Measurements from ENCODE around the gene XXYLT1. TPM values are rescaled to one million over a fixed set of nuclear protein-coding genes. Genes with fewer than 3 reads are reported as not detected.

Gene XXYLT1
- total RNA-seq, 1 experiment from 2014 or later, result 10.9 TPM

DNA sequence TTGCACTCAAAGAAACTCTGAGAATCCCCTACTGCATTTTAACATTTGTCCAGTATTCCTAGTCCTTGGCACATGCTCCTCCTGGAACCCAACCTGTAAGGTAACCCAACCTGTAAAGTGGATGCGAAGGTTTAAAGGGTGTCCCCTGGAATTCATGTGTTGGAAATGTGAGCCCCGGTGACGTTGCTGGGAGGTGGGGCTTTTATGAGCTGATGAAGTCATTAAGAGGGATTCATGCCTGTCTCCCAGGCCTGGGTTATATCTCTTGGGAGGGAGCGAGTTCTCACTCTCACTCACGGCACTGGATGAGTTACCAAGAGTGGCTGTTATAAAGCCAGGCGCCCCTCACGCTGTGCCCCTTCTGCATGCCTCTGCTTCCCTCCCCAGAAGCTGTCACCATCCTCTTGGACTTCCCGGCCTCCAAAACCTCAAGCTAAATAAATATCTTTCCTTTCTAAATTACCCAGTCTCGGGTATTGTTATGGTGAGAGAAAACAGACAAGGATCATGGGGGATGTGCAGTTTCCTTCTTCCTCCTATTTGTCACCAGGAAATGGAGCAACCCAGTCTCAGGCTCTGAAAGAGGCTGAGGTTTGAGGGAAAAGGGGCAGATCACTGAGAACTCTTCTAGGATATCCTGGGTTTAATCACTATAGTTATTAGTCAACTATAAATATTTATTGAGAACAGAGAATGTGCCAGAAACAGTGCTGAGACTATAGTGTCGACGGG lies 7.6 kb downstream of the XXYLT1 start:
- ATAC-seq, result no peak

More for the DNA sequence above, 7.6 kb downstream of the XXYLT1 start:
- Histone ChIP-seq H3K9me3 (ENCODE audit: control insufficient read depth in 1 of 2, insufficient read depth in 1 of 2, low read depth in 1 of 2, low read length in 2 of 2) (no peaks in the 10 kb centered on the region), H3K79me2 (ENCODE audit: insufficient read depth, low read length) (peaks cover 22% of the 10 kb centered on the region), H3K9ac (ENCODE audit: low read length) (no peak overlapping the region), H3K9me2 (ENCODE audit: insufficient read depth) (no peaks in the 10 kb centered on the region), H4K20me1 (ENCODE audit: insufficient read depth) (no peaks in the 10 kb centered on the region), H3K36me3 (ENCODE audit: control insufficient read depth in 1 of 2, insufficient read depth in 2 of 2, low read length in 2 of 2) (0 out of 4 replicates have a peak, but pooled peaks cover 0 to 5% of the 10 kb centered on the region in 2 experiments), H3K27me3 (ENCODE audit: insufficient read depth, low read length) (no peaks in the 10 kb centered on the region), H3K4me2 (ENCODE audit: low read length) (no peak overlapping the region), H3K4me3 (replicated peaks in 1 of 2; ENCODE audit: low read depth in 1 of 2, low read length in 2 of 2) (no peak overlapping the region), H3K4me1 (ENCODE audit: control insufficient read depth in 1 of 2, insufficient read depth in 2 of 2, low read length in 2 of 2) (peaks cover 11 to 25% of the 10 kb centered on the region in 2 experiments), H2AFZ (ENCODE audit: low read depth, low read length, poor library complexity, severe bottlenecking) (no peak overlapping the region), H3K27ac (ENCODE audit: low read depth, low read length) (no peak overlapping the region)
- BruUV-seq (replicated peaks), result no TSS peak
- no peak for TF ChIP-seq POLR2AphosphoS5 (IDR thresholded peaks at IDR 0.05; ENCODE audit: low read depth, low read length)
- no peak for TF ChIP-seq RAD21 (IDR thresholded peaks at IDR 0.05; ENCODE audit: low read depth)
- TF ChIP-seq, protein P1, sequence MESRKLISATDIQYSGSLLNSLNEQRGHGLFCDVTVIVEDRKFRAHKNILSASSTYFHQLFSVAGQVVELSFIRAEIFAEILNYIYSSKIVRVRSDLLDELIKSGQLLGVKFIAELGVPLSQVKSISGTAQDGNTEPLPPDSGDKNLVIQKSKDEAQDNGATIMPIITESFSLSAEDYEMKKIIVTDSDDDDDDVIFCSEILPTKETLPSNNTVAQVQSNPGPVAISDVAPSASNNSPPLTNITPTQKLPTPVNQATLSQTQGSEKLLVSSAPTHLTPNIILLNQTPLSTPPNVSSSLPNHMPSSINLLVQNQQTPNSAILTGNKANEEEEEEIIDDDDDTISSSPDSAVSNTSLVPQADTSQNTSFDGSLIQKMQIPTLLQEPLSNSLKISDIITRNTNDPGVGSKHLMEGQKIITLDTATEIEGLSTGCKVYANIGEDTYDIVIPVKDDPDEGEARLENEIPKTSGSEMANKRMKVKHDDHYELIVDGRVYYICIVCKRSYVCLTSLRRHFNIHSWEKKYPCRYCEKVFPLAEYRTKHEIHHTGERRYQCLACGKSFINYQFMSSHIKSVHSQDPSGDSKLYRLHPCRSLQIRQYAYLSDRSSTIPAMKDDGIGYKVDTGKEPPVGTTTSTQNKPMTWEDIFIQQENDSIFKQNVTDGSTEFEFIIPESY (IDR thresholded peaks at IDR 0.05; ENCODE audit: extremely low read depth, insufficient replicate concordance, low read length), result no peak
- TF ChIP-seq, protein P2, sequence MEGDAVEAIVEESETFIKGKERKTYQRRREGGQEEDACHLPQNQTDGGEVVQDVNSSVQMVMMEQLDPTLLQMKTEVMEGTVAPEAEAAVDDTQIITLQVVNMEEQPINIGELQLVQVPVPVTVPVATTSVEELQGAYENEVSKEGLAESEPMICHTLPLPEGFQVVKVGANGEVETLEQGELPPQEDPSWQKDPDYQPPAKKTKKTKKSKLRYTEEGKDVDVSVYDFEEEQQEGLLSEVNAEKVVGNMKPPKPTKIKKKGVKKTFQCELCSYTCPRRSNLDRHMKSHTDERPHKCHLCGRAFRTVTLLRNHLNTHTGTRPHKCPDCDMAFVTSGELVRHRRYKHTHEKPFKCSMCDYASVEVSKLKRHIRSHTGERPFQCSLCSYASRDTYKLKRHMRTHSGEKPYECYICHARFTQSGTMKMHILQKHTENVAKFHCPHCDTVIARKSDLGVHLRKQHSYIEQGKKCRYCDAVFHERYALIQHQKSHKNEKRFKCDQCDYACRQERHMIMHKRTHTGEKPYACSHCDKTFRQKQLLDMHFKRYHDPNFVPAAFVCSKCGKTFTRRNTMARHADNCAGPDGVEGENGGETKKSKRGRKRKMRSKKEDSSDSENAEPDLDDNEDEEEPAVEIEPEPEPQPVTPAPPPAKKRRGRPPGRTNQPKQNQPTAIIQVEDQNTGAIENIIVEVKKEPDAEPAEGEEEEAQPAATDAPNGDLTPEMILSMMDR (IDR thresholded peaks at IDR 0.05 in 2 of 3, conservative IDR thresholded peaks at IDR 0.05 in 1 of 3; ENCODE audit: borderline replicate concordance in 1 of 3, insufficient read depth in 1 of 3, low read depth in 2 of 3, low read length in 2 of 3), result no peak
- no peak for TF ChIP-seq TCF7L2 (IDR thresholded peaks at IDR 0.05; ENCODE audit: borderline replicate concordance, extremely low read depth, insufficient read depth, insufficient read length)
- TF ChIP-seq SRF (IDR thresholded peaks at IDR 0.05; ENCODE audit: low read depth), result no peak
- TF ChIP-seq POLR2A (IDR thresholded peaks at IDR 0.05; ENCODE audit: borderline replicate concordance, extremely low read depth, insufficient read depth, insufficient read length), result no peak
- no peak for TF ChIP-seq SP1 (IDR thresholded peaks at IDR 0.05; ENCODE audit: low read depth)
- TF ChIP-seq SIN3A (IDR thresholded peaks at IDR 0.05; ENCODE audit: low read depth), result no peak
- TF ChIP-seq MAX (IDR thresholded peaks at IDR 0.05), result no peak
- no peak for TF ChIP-seq YY1 (IDR thresholded peaks at IDR 0.05; ENCODE audit: extremely low read depth, insufficient replicate concordance, low read depth, low read length)
- TF ChIP-seq JUND (IDR thresholded peaks at IDR 0.05), result no peak
- no peak for TF ChIP-seq ELF1 (IDR thresholded peaks at IDR 0.05; ENCODE audit: borderline replicate concordance, low read depth)
- no peak for TF ChIP-seq EZH2phosphoT487 (IDR thresholded peaks at IDR 0.05; ENCODE audit: borderline replicate concordance)
- no peak for TF ChIP-seq FOSL1 (IDR thresholded peaks at IDR 0.05; ENCODE audit: low read depth)
- TF ChIP-seq EGR1 (IDR thresholded peaks at IDR 0.05; ENCODE audit: low read depth), result no peak
- TF ChIP-seq CEBPB (IDR thresholded peaks at IDR 0.05; ENCODE audit: low read depth), result no peak
- no peak for TF ChIP-seq ZFX (IDR thresholded peaks at IDR 0.05)
- no peak for TF ChIP-seq EZH2 (IDR thresholded peaks at IDR 0.05)
- TF ChIP-seq CBX3 (IDR thresholded peaks at IDR 0.05; ENCODE audit: low read depth), result no peak
- ChIA-PET POLR2A (interaction anchor here (1.2 kb wide), 1 partner anchor 8 kb away, joined by 3 read pairs; the partner anchor contains the start of gene XXYLT1), RAD21 (ENCODE audit: low non-redundant PET in 1 of 2, low total read pairs in 2 of 2, uncharacterized antibody in 2 of 2, unreplicated experiment in 2 of 2) (no interaction called here), CTCF (interaction anchor here (3.7 kb wide), 1 partner anchor 7 kb away, joined by 18 read pairs; the partner anchor contains the start of gene XXYLT1)
- no peak for DNase-seq (ENCODE audit: low read depth, low spot score)
- intact Hi-C loops (cut with micrococcal nuclease), result loop anchor here (10.0 kb wide), 1 partner anchor 929 kb away; no protein-coding TSS in a partner anchor

Measured in HCT116 (cell line).